ENCODE results near the gene PRICKLE2. TPM values are rescaled to one million over a fixed set of nuclear protein-coding genes. Genes with fewer than 3 reads are reported as not detected.

The PRICKLE2 gene
- total RNA-seq, 1 donor from 2014 or later: 5.3 TPM

DNA sequence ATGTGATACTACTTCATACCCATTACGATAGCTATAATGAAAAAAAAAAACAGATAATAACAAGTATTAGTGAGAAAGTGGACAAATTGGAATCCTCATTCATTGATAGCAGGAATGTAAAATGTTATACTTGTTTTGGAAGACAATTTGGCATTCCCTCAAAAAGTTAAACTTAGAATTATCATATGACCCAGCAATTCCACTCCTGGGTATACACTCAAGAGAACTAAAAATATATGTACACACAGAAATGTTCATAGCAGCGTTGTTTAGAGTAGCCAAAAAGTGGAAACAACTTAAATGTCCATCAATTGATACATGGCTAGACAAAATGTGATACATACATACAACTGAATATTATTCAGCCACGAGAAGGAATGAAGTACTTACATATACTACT is 69.9 kb downstream of the PRICKLE2 start:
- Mint-ChIP-seq H3K4me3 (ENCODE audit: unreplicated experiment) (no peak overlapping the region), H3K4me1 (ENCODE audit: unreplicated experiment) (no peaks in the 10 kb centered on the region), H3K27me3 (ENCODE audit: unreplicated experiment) (peaks cover 12% of the 10 kb centered on the region), H3K36me3 (ENCODE audit: low read depth, unreplicated experiment) (peaks cover 26% of the 10 kb centered on the region), H3K27ac (ENCODE audit: unreplicated experiment) (no peak overlapping the region), H3K9me3 (ENCODE audit: unreplicated experiment) (no peaks in the 10 kb centered on the region)
- DNase-seq (ENCODE audit: low spot score): no peak
- no peak for TF ChIP-seq CTCF (IDR thresholded peaks at IDR 0.05; ENCODE audit: unreplicated experiment)

GRCh38 chr3:64152676-64153466 is 72.4 kb downstream of the PRICKLE2 start:
- H3K27ac Mint-ChIP-seq (ENCODE audit: unreplicated experiment): no peak overlapping the region
- TF ChIP-seq CTCF (IDR thresholded peaks at IDR 0.05; ENCODE audit: unreplicated experiment): no peak
- DNase-seq (ENCODE audit: low spot score): no peak
- peaks cover 3% of the 10 kb centered on the region for H3K27me3 Mint-ChIP-seq (ENCODE audit: unreplicated experiment)
- no peaks in the 10 kb centered on the region for H3K9me3 Mint-ChIP-seq (ENCODE audit: unreplicated experiment)
- H3K4me1 Mint-ChIP-seq (ENCODE audit: unreplicated experiment): no peaks in the 10 kb centered on the region
- no peak overlapping the region for H3K4me3 Mint-ChIP-seq (ENCODE audit: unreplicated experiment)
- H3K36me3 Mint-ChIP-seq (ENCODE audit: low read depth, unreplicated experiment): peaks cover 13% of the 10 kb centered on the region

DNA sequence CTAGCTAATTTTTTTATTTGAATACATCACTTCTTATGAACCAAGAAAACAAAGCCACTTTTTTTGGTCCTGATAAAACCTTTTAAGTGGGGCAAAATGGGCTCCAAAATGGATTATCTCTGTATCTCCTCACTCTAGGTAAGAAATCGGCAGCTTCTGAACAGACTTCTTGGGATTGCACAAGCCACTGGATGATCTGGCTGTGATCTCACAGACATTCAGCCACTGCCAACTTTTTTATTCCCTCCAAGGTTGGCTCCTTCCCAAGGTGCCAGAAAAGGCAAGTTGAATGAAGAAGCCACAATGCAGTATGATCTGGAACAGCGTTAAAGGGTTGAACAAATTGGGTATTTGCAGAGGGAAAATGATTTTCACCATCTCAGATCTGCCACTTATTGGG is 73.2 kb downstream of the PRICKLE2 start:
- Mint-ChIP-seq H3K4me1 (ENCODE audit: unreplicated experiment) (no peaks in the 10 kb centered on the region), H3K27me3 (ENCODE audit: unreplicated experiment) (peaks cover 3% of the 10 kb centered on the region), H3K27ac (ENCODE audit: unreplicated experiment) (no peak overlapping the region), H3K9me3 (ENCODE audit: unreplicated experiment) (no peaks in the 10 kb centered on the region), H3K4me3 (ENCODE audit: unreplicated experiment) (no peak overlapping the region), H3K36me3 (ENCODE audit: low read depth, unreplicated experiment) (peaks cover 20% of the 10 kb centered on the region)
- no peak for TF ChIP-seq CTCF (IDR thresholded peaks at IDR 0.05; ENCODE audit: unreplicated experiment)
- DNase-seq (ENCODE audit: low spot score): no peak

- DNase-seq (ENCODE audit: low spot score): no peak
- Mint-ChIP-seq H3K27ac (ENCODE audit: unreplicated experiment) (no peak overlapping the region), H3K9me3 (ENCODE audit: unreplicated experiment) (no peaks in the 10 kb centered on the region), H3K36me3 (ENCODE audit: low read depth, unreplicated experiment) (peaks cover 22% of the 10 kb centered on the region), H3K4me1 (ENCODE audit: unreplicated experiment) (no peaks in the 10 kb centered on the region), H3K4me3 (ENCODE audit: unreplicated experiment) (no peak overlapping the region), H3K27me3 (ENCODE audit: unreplicated experiment) (peaks cover 3% of the 10 kb centered on the region)
- no peak for TF ChIP-seq CTCF (IDR thresholded peaks at IDR 0.05; ENCODE audit: unreplicated experiment)
These were observed 73.9 kb downstream of the PRICKLE2 start for GRCh38 chr3:64151342-64151871.

DNA sequence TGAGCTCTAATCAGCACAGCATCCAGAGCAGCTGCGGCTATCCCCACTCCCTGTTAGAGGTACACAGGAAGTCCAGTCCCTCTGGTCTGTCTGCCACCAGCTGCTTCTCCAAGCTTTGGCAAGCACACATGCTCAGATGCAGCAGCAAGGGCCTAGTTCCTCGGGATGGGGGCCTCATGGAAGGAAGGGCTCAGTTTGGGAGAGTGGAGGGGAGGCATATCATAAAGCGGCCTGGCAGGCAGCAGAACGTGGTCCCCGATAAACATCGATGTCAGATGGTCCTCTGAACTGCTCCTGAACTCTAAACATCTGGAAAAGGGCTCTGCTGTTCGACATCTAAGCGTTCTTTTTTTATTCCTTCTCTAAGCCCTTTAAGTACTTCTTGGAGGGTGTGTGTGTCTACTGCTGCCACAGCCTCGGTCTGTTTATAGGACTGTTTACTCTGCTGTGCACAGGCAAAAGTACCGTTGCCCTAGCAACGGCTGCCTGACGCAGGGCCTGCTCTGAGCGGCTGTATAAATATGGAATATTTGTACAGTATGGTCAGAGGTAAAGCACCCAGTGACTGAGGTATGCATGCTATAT is 74.6 kb downstream of the PRICKLE2 start:
- H3K4me3 Mint-ChIP-seq (ENCODE audit: unreplicated experiment): no peak overlapping the region
- no peak overlapping the region for H3K27ac Mint-ChIP-seq (ENCODE audit: unreplicated experiment)
- no peaks in the 10 kb centered on the region for H3K4me1 Mint-ChIP-seq (ENCODE audit: unreplicated experiment)
- no peak for DNase-seq (ENCODE audit: low spot score)
- peaks cover 22% of the 10 kb centered on the region for H3K36me3 Mint-ChIP-seq (ENCODE audit: low read depth, unreplicated experiment)
- H3K27me3 Mint-ChIP-seq (ENCODE audit: unreplicated experiment): peaks cover 5% of the 10 kb centered on the region
- TF ChIP-seq CTCF (IDR thresholded peaks at IDR 0.05; ENCODE audit: unreplicated experiment): no peak
- no peaks in the 10 kb centered on the region for H3K9me3 Mint-ChIP-seq (ENCODE audit: unreplicated experiment)
